HEK293 (cell line): ENCODE results near the gene CCNYL1.

Source experiments
- CTCF ChIP-seq: fragments of 450-650 bp; formaldehyde crosslinking; IDR thresholded peaks from 2 replicates; pipeline ENCODE4 v1.5.1; 2016; ENCODE audit warnings: missing biosample characterization, missing genetic modification characterization
- SETDB1 ChIP-seq: IDR thresholded peaks from one replicate; pipeline ENCODE4 v1.6.1; 2017; ENCODE audit warnings: mild to moderate bottlenecking, low read length, moderate library complexity, mixed read lengths; ENCODE audit not compliant: insufficient read length
- YY1 ChIP-seq: fragments of 450-650 bp; formaldehyde crosslinking; IDR thresholded peaks from 2 replicates; pipeline ENCODE4 v1.5.1; 2018; ENCODE audit warnings: missing biosample characterization, missing genetic modification characterization
- ZBTB17 ChIP-seq: fragments of 450-650 bp; formaldehyde crosslinking; IDR thresholded peaks from 2 replicates; pipeline ENCODE4 v1.5.1; 2016; ENCODE audit warnings: missing biosample characterization, missing genetic modification characterization
- ZNF121 ChIP-seq: fragments of 450-650 bp; formaldehyde crosslinking; IDR thresholded peaks from 2 replicates; pipeline ENCODE4 v1.5.1; 2016; ENCODE audit warnings: missing biosample characterization, missing genetic modification characterization
- ZSCAN23 ChIP-seq: fragments of 450-650 bp; formaldehyde crosslinking; IDR thresholded peaks from 2 replicates; pipeline ENCODE4 v1.5.1; 2016; ENCODE audit warnings: missing biosample characterization, missing genetic modification characterization
- TF ChIP-seq, protein P1 (sequence below): fragments of 450-650 bp; formaldehyde crosslinking; IDR thresholded peaks from 2 replicates; pipeline ENCODE4 v1.5.1; 2016; ENCODE audit warnings: missing biosample characterization, missing genetic modification characterization

DNA sequence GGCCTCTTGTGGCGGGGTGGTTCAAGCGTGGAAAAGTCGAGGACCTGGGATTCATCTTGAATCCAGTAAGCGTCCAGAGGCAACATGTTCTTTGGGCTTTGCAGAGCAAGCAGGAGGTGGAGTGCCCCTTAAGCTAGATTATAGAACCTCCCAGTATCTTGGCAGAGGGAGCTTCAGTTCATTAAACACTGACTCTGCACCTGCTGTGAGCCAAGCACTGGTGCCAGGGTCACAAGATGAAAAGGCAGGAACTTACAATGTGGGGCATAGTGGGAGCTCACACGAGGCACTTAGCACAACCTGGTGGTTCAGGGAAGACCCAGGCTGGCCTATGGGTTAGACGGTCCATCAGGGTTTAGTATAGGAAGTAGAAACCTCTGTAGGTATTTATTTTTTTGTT lies 65.7 kb downstream of the CCNYL1 start:
- TF ChIP-seq ZNF121 (tag by site-specific recombination) (no peak), SETDB1 (no peak), CTCF (tag by site-specific recombination) (no peak), YY1 (tag by site-specific recombination) (no peak), ZBTB17 (tag by site-specific recombination) (no peak), ZSCAN23 (tag by site-specific recombination) (no peak)
- TF ChIP-seq, protein P1, sequence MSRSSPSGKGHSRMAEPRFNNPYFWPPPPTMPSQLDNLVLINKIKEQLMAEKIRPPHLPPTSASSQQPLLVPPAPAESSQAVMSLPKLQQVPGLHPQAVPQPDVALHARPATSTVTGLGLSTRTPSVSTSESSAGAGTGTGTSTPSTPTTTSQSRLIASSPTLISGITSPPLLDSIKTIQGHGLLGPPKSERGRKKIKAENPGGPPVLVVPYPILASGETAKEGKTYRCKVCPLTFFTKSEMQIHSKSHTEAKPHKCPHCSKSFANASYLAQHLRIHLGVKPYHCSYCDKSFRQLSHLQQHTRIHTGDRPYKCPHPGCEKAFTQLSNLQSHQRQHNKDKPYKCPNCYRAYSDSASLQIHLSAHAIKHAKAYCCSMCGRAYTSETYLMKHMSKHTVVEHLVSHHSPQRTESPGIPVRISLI (tag by site-specific recombination) = no peak
